ENCODE measurements around the gene PTPRB.

- TF ChIP-seq CTCF (IDR thresholded peaks at IDR 0.05) (no peak), POLR2A (IDR thresholded peaks at IDR 0.05) (no peak)
Measured at GRCh38 chr12:70581208-70581607, 56.0 kb downstream of the PTPRB start.

Data from testis (tissue), 2 donors.